ENCODE data around the gene PIK3IP1.
A peak's percentile ranks its signal among the peaks of the same experiment; 100 is the strongest.
"Not testable (repeated sequence)": the region's sequence is repeated elsewhere in the genome, so short reads cannot be mapped to it uniquely, and the experiment has no call there.

PIK3IP1 gene

DNA sequence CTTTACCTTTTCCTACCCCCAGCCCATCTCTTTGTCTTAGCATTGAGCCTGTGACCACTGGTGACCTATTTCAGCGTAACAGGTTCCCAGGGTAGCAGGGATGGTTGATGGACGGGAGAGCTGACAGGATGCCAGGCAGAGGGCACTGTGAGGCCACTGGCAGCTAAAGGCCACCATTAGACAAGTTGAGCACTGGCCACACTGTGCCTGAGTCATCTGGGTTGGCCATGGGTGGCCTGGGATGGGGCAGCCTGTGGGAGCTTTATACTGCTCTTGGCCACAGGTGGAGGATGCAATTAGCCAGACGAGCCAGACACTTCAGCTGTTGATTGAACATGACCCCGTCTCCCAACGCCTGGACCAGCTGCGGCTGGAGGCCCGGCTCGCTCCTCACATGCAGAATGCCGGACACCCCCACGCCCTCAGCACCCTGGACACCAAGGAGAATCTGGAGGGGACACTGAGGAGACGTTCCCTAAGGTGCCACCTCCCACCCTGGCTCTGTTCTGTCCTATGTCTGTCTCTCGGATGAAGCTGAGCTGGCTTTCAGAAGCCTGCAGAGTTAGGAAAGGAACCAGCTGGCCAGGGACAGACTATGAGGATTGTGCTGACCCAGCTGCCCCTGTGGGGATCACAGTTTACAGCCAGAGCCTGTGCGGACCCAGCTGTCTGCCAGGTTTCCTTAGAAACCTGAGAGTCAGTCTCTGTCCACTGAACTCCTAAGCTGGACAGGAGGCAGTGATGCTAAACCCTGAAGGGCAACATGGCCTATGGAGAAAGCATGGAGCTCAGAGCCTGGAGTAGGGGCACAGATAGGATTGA, 29.8 kb downstream of the PIK3IP1 start:
- no peak overlapping the region for H3K4me3 Mint-ChIP-seq
- no peak overlapping the region for H3K27ac Mint-ChIP-seq
- no peaks in the 10 kb centered on the region for H3K9me3 Mint-ChIP-seq
- DNase-seq (ENCODE audit: low spot score in 2 of 2) (no peak), ATAC-seq (ENCODE audit: low read depth) (no peak)
- H3K36me3 Mint-ChIP-seq = peaks cover 21% of the 10 kb centered on the region
- H3K4me1 Mint-ChIP-seq = no peaks in the 10 kb centered on the region
- no peaks in the 10 kb centered on the region for H3K27me3 Mint-ChIP-seq

DNA sequence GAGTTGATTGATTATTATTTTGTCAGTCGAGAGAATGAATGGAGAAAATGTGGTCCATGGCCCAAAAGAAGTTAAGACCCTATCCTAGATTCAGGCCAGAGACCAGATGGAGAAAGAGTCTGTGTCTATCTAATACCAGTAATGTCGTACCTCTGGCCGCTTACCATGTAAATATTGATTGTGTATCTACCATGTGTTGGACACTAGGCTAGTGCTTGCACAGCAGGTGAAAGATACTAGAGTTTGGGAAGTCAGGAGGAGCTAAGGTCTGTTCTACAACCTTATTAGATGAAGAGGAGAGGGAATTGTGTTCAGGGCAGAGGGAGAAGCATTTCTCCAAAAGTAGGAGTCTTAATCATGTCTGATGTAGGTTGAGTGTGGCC, 31.8 kb downstream of the PIK3IP1 start:
- no peaks in the 10 kb centered on the region for H3K27me3 Mint-ChIP-seq
- no peak overlapping the region for H3K27ac Mint-ChIP-seq
- H3K36me3 Mint-ChIP-seq = peaks cover 24% of the 10 kb centered on the region
- ATAC-seq (ENCODE audit: low read depth) (no peak), DNase-seq (ENCODE audit: low spot score in 2 of 2) (no peak)
- H3K4me1 Mint-ChIP-seq = peaks cover 5% of the 10 kb centered on the region
- H3K4me3 Mint-ChIP-seq = no peak overlapping the region
- no peaks in the 10 kb centered on the region for H3K9me3 Mint-ChIP-seq

DNA sequence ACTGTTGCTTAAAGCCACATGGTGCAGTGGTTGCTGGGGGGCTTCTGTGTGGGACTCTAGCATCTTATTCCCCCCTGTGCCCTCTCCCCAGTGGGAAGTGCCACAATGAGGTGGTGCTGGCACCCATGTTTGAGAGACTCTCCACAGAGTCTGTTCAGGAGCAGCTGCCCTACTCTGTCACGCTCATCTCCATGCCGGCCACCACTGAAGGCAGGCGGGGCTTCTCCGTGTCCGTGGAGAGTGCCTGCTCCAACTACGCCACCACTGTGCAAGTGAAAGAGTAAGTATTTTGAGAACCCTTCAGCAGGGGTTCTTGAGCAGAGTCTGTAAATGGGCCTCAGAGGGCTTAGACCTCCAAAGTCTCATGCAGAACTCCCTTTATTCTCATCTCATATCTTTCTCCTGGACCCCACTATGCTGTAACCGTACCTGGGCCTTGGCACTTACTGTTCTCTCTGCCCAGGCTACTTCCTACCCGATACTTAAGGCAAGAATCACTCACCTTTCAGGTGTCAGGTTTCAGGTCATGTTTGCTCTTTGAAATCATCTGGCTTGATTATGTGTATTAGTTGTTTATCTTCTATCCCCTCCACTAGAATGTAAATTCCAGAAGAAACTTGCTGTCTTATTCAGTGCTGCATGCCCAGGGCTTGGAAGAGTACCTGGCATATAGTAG, 32.4 kb downstream of the PIK3IP1 start:
- Mint-ChIP-seq H3K4me1 (peaks cover 10% of the 10 kb centered on the region), H3K27ac (no peak overlapping the region), H3K36me3 (peaks cover 24% of the 10 kb centered on the region), H3K27me3 (no peaks in the 10 kb centered on the region), H3K9me3 (no peaks in the 10 kb centered on the region), H3K4me3 (no peak overlapping the region)
- ATAC-seq (ENCODE audit: low read depth) (no peak), DNase-seq (ENCODE audit: low spot score in 2 of 2) (no peak)

DNA sequence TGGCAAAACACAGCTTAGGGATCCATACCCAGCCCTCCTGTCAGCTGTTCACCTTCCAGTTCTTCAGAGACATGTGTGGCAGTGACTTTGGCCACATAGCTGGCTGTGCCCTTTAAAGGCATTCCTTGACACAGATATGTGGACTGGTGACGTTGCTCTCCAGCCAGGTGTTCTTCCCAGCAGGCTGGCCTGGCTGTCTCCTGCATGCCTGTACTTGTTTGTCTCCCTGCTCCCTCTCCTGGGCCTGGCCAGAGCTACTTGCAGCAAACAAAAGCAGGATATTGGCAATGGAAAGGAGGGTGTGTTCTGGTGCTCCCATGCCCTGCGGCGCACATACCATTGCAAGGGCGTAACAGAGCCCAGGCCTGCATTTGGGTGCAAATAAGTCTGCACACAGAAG, 38.3 kb downstream of the PIK3IP1 start:
- Mint-ChIP-seq H3K9me3 (no peaks in the 10 kb centered on the region), H3K27ac (peak overlapping the region; percentile 35), H3K4me3 (no peak overlapping the region), H3K4me1 (peaks cover 14% of the 10 kb centered on the region), H3K27me3 (no peaks in the 10 kb centered on the region), H3K36me3 (peaks cover 8% of the 10 kb centered on the region)
- DNase-seq (ENCODE audit: low spot score in 2 of 2) = no peak
- ATAC-seq (ENCODE audit: low read depth) = no peak

DNA sequence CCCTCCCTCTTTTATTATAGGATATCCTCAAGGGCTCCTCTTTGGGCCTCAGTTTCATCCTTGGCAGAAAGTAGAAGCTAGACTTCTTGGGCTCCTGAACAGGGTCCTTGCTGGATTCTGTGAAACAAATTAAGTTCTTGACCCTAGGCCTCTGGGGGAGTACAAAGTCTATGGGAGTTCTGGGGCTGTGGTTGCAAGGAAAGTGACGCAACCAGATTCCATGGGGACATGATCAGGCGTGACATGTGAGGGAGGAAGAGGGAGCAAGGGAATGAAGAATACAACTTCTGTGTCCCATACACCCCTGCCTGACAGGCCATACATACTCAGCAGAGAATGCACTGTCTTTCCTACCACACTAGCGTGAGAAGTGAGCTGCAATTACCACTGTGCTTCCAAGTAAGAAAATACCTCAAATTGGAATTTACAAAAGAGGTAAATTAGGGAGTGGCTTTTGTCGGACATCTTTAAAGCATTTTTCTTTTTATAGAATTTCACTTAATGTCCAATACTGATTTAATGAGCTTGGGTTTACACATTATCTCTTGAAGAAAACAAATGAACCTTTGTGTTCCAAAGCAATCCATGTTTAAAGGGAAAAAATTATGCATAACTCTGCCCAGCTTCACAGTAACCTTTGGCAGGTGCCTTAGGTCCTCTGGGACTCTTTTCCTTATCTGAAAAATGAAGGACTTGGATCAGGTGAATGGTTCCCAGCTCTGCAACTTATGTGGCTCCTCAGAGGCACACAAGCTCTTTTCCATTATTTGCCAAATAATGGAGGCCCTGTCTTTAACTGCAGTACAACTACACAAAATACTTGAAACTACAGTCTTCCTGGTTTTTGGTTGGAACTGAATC, 41.3 kb downstream of the PIK3IP1 start:
- ATAC-seq (ENCODE audit: low read depth) (no peak), DNase-seq (ENCODE audit: low spot score in 2 of 2) (no peak)
- Mint-ChIP-seq H3K4me1 (peaks cover 15% of the 10 kb centered on the region), H3K36me3 (no peaks in the 10 kb centered on the region), H3K27me3 (no peaks in the 10 kb centered on the region), H3K27ac (no peak overlapping the region), H3K4me3 (no peak overlapping the region), H3K9me3 (no peaks in the 10 kb centered on the region)

DNA sequence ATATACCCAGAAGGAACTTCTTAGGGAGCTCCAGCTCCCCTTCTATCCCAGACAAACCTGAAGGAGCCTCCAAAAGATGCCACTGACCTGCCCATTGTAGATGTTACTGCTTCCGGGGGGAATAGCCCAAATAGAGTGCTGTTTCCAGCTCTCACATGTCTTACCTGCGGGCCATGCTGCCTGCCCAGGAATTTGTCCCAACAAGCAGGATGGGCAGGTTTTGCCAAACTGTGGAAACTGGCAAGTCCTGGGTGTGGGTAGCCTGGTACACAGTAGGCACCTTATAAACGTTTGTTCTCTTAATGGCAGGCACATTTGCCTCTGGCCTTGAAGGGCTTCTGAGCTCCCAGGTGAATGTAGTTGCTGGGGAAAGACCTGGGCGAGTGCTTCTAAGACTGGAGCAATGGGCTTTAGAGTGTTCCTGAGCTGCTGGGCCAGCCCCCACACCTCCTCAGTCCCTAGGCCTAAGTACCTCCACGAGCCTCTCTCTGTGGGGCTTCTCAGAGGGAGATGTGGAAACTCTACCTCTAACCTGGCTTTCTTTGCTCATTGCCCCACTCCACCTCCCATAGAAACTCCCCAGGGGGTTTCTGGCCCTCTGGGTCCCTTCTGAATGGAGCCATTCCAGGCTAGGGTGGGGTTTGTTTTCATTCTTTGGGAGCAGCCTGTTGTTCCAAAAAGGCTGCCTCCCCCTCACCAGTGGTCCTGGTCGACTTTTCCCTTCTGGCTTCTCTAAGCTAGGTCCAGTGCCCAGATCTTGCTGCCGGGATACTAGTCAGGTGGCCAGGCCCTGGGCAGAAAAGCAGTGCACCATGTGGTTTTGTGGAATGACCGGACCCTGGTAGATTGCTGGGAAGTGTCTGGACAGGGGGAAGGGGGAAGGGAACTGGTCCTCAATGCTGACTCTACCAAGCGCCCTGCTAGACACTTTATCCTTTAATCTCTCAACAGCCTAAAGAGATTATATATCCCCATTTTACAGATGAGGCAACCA, 43.0 kb downstream of the PIK3IP1 start:
- Mint-ChIP-seq H3K27ac (no peak overlapping the region), H3K27me3 (no peaks in the 10 kb centered on the region), H3K9me3 (no peaks in the 10 kb centered on the region), H3K4me1 (peaks cover 4% of the 10 kb centered on the region), H3K4me3 (no peak overlapping the region), H3K36me3 (no peaks in the 10 kb centered on the region)
- ATAC-seq (ENCODE audit: low read depth) (no peak), DNase-seq (ENCODE audit: low spot score in 2 of 2) (no peak)

DNA sequence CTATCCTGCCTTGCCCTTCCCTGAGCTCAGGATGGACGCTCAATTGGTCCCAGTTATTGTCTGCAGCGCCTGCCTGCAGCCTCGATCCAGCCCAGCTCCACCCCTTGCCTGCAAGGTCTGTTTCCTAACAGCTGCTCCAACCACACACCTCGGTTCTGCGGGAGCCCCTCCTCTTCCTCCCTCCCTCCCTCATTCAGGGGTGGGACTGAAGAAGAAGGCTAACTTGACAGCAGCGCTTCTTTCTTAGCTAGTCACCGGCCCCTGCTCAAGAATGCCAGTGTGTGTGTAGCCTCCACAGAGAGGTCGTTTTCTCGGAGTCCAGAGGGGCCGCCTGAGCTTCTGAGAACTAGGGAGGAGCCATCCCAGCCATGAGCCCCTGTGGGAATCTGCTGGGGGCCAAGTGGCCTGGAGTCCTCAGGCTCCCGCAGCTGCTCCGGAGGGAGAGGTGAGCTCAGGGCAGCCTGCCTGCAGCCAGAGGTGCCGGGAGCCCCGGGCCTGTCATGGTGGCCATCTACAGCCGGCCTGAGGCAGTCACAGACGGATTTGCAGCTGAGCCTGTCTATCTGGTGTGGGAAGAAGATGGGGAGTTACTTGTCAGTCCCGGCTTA, 44.0 kb downstream of the PIK3IP1 start:
- no peak for ATAC-seq (ENCODE audit: low read depth)
- Mint-ChIP-seq H3K4me3 (peak overlapping the region; percentile 3), H3K4me1 (peaks cover 4% of the 10 kb centered on the region), H3K9me3 (no peaks in the 10 kb centered on the region), H3K27me3 (no peaks in the 10 kb centered on the region), H3K36me3 (no peaks in the 10 kb centered on the region), H3K27ac (no peak overlapping the region)
- no peak for DNase-seq (ENCODE audit: low spot score in 2 of 2)

DNA sequence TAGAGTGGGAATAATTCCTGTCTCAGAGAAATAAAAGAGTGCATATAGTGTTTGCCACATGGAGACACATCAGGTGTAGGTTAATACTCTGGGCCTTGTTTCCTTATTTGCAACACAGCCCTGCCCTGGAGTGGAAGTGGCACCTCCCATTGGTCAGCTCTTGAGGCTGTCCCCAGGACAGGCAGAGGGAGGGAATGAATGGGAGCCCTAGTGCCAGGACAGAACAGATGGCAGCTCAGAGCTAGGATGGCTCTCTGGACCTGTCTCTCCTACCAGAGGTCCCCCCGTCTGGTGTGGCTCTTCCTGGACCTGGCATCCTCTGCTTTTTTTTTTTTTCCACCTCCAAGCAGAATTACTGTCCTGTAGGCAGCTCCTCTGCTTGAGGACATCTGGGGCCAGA, 44.6 kb downstream of the PIK3IP1 start:
- no peaks in the 10 kb centered on the region for H3K9me3 Mint-ChIP-seq
- ATAC-seq (ENCODE audit: low read depth) (no peak), DNase-seq (ENCODE audit: low spot score in 2 of 2) (no peak)
- H3K4me3 Mint-ChIP-seq = peak overlapping the region; percentile 3
- H3K36me3 Mint-ChIP-seq = no peaks in the 10 kb centered on the region
- H3K4me1 Mint-ChIP-seq = peaks cover 4% of the 10 kb centered on the region
- H3K27me3 Mint-ChIP-seq = no peaks in the 10 kb centered on the region
- H3K27ac Mint-ChIP-seq = no peak overlapping the region

DNA sequence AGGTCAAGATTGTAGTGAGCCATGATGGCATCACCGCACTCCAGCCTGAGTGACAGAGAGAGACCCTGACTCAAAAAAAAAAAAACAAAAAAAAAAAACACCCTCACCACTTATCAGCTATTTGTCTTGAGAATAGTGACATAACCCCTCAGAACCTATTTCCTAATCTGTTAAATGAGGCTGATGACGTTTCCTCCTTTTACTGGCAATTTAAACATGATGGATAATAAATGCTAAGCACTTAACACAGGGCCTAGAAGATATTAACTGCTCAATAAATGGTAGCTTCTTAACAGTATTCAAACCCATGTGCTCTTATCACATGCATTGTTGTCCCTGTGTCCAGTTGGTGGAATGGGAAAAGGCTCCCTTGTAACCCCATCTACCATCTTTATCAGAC, 45.6 kb downstream of the PIK3IP1 start:
- no peak overlapping the region for H3K27ac Mint-ChIP-seq
- DNase-seq (ENCODE audit: low spot score in 2 of 2) (no peak), ATAC-seq (ENCODE audit: low read depth) (no peak)
- H3K27me3 Mint-ChIP-seq = no peaks in the 10 kb centered on the region
- H3K36me3 Mint-ChIP-seq = peaks cover 4% of the 10 kb centered on the region
- H3K9me3 Mint-ChIP-seq = no peaks in the 10 kb centered on the region
- H3K4me3 Mint-ChIP-seq = no peak overlapping the region
- H3K4me1 Mint-ChIP-seq = peaks cover 4% of the 10 kb centered on the region

DNA sequence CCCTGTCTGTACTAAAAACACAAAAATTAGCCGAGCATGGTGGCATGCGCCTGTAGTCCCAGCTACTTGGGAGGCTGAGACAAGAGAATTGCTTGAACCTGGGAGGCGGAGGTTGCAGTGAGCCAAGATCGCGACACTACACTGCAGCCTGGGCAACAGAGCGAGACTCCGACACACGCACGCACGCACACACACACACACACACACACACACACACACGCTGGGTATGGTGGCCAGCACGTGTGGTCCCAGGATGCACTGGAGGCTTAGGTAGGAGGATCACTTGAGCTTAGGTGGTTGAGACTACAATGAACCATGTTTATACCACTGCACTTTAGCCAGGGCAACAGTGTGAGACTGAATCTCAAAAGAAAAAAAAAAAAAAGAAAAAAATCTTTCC, 46.3 kb downstream of the PIK3IP1 start:
- not testable (repeated sequence) for H3K9me3 Mint-ChIP-seq; H3K4me3 Mint-ChIP-seq; H3K27me3 Mint-ChIP-seq; ATAC-seq (ENCODE audit: low read depth); H3K4me1 Mint-ChIP-seq; H3K36me3 Mint-ChIP-seq; H3K27ac Mint-ChIP-seq; DNase-seq (ENCODE audit: low spot score in 2 of 2)

DNA sequence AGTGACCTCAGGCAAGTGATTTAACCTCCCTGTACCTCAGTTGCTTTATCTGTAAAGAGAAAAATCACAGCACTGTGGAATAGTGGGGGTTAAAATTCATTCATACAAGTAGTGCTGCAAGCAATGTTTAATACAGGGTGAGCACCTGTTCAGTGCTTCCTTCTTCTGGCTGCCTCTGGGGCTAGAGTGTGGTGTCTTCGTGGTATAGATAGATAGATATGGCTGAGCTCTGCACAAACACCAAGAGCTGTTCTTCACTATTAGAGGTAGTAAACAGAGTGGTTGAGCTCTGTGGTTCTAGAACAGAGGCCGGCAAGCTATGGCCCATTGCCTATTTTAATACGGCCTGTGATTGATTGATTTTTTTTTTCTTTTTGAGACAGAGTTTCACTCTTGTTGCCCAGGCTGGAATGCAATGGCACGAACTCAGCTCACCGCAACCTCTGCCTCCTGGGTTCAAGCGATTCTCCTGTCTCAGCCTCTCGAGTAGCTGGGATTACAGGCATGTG, 47.3 kb downstream of the PIK3IP1 start:
- Mint-ChIP-seq H3K36me3 (peaks cover 4% of the 10 kb centered on the region), H3K4me3 (no peak overlapping the region), H3K9me3 (no peaks in the 10 kb centered on the region), H3K4me1 (peaks cover 4% of the 10 kb centered on the region), H3K27me3 (no peaks in the 10 kb centered on the region), H3K27ac (no peak overlapping the region)
- no peak for DNase-seq (ENCODE audit: low spot score in 2 of 2)
- no peak for ATAC-seq (ENCODE audit: low read depth)

DNA sequence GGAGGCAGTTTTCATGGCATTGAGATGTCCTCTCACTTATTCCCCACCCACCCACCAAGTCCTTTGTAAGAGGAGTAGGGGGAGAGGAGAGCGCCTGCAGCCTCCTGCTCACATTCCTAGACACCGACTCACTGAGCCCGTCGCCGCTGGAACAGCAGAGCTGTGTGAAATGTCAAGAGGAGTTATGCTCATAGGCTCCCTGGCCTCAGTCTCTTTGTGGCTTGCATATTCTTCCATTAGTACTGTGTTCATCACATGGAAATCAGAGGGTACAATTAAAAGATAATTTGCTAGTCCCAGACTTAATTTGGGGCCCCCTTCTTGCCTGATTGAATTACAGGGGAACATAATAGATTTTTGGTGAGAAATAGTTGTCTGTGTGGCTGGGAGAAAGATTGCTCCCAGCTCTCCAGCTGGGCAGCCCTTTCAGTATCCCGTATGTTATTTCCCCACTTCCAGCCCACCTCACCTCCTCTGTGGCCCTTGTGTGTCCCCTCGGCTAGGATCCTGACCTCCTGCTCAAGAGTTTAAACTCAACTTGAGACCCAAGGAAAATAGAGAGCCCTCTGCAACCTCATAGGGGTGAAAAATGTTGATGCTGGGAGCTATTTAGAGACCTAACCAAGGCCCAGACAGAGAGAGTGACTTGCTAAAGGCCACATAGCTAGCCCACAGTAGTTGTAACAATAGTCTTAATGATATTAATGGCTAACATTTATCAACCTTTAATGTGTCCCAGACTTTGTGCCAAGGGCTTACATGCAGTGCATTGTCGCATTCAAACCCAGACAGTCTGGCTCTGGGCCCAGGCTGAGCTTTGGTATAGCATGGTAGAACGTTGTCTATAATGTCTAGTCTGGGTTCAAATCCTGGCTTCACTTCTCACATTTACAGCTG, 48.0 kb downstream of the PIK3IP1 start:
- H3K36me3 Mint-ChIP-seq = peaks cover 4% of the 10 kb centered on the region

More for the DNA sequence above, 48.0 kb downstream of the PIK3IP1 start:
- ATAC-seq (ENCODE audit: low read depth) (no peak), DNase-seq (ENCODE audit: low spot score in 2 of 2) (no peak)
- Mint-ChIP-seq H3K9me3 (no peaks in the 10 kb centered on the region), H3K4me1 (peaks cover 7% of the 10 kb centered on the region), H3K27ac (no peak overlapping the region), H3K4me3 (no peak overlapping the region), H3K27me3 (no peaks in the 10 kb centered on the region)

Measured in memory B cell (primary cell).